ENCODE results near the gene RPL36.

DNA sequence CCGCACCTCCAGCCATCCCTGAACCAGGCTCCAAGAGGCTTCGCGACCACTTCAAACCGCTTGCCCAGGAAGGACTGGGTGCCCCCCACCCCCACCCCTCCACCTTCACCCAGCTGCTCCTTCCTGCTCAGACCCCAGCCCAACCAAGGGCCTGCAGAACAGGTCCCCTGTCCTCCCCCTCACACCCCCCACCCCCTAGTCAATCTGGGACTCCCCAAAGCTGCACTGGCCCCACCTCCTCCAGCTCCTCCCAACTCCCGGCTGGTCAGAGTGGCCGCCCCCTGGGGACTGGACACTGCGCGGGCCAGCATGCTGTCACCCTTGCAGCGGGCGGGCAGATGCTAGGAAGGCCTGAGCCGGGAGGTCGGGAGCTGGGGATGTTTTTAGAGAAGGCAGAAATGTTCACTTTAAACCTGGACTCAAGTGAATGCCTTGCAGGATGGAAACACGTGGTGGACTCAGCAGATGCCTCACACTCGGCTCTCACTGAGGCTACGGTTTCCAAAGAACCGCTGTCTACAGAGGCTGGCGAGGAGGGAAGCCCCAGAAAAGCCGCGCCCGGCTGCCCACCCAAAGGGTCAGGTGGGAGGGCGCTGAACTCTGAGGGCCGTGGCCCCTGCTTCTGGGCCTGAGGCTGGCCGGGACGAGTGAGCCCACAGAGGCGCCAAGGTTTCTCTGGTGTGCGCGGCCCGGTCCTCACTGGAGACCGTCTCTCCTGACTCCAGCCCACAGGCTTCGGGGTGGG lies 8.0 kb downstream of the RPL36 start:
- TF ChIP-seq, protein P1, sequence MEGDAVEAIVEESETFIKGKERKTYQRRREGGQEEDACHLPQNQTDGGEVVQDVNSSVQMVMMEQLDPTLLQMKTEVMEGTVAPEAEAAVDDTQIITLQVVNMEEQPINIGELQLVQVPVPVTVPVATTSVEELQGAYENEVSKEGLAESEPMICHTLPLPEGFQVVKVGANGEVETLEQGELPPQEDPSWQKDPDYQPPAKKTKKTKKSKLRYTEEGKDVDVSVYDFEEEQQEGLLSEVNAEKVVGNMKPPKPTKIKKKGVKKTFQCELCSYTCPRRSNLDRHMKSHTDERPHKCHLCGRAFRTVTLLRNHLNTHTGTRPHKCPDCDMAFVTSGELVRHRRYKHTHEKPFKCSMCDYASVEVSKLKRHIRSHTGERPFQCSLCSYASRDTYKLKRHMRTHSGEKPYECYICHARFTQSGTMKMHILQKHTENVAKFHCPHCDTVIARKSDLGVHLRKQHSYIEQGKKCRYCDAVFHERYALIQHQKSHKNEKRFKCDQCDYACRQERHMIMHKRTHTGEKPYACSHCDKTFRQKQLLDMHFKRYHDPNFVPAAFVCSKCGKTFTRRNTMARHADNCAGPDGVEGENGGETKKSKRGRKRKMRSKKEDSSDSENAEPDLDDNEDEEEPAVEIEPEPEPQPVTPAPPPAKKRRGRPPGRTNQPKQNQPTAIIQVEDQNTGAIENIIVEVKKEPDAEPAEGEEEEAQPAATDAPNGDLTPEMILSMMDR (IDR thresholded peaks at IDR 0.05; ENCODE audit: low read depth, low read length, missing input control): no peak
- no peak for TF ChIP-seq RAD21 (IDR thresholded peaks at IDR 0.05)
